Effector CD4-positive, alpha-beta T cell (primary cell): ENCODE data around the gene MCRIP1.
"Not testable (repeated sequence)": the region's sequence is repeated elsewhere in the genome, so short reads cannot be mapped to it uniquely, and the experiment has no call there.

Source experiments
- DNase-seq: peaks from one replicate; pipeline ENCODE4 v3.0.0-alpha.2; 2020

The MCRIP1 gene

DNA sequence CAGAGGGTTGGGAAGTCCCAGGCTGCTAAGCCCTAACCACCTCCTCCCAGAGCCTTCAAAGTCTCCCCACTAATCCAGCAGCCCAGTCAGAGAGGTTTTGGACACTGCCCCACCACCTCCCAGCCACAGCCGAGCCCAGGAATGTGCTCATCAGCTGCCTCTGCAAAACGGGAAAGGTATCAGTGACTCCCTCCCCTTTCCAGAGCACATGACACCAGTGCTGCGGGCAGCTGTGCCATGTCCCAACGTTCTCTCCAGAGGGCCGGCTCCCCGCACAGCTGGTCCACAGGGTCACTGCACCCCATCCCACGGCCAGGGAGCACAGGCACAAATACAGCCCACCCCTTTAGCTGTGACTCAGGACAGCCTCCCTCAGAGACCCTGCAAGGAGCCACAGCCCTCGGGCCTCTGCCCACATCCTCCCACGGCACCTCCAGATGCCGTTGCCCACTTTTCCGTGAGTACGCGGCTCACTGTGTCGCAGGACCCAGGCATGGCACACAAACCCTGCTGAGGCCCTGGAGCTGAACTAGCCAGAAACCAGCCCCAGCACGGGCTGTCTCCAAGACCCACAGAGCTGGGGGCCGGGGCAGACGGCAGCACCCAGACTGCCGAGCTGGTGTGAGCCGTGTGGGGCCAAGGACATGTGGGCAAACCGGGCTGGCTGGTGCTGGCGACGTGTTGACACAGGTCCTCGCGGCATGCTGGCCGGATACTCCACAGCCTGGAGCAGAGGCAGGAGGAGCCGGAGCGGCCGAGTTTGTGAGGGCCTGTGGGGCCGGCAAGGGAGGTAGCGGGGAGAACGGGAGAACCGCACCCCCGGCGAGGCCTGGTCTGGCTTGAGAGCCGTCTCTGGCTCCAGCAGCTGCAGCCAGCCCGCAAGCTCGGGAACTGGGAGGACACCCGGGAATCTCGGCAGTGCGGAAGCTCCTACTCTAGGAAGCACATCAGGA, 8.0 kb upstream of the MCRIP1 start:
- no peak for DNase-seq

DNA sequence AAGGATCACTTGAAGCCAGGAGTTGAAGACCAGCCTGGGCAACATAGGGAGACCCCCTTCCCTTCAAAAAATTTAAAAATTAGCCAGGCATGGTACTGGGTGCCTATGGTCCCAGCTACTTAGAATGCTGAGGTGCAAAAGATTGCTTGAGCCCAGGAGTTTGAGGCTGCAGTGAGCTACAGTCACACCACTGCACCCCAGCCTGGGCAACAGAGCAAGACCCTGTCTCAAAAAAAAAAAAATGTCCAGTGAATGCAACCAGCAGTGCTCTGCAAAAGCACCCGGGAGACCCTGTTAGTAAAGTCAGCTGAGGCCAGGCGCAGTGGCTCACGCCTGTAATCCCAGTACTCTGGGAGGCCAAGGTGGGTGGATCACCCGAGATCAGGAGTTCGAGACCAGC, 7.0 kb upstream of the MCRIP1 start:
- not testable (repeated sequence) for DNase-seq

DNA sequence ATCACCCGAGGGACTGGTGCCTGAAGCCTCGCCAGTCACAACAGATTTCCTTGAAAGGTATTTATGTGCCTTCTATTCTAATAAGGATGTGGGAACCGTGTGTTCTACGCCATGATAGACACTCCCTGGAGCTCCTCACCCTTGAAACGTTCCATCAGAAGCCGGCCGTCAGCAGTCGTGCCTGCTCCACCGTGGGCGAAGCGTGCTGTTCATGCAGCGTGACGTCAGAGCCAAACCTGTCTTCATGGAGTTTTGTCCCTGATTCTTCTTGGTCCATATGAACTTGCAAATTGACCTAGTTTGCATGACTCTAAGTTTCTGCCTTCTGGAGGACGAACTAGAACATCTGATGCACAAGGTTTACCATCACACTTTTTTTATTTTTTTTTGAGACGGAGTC, 6.2 kb upstream of the MCRIP1 start:
- no peak for DNase-seq

DNA sequence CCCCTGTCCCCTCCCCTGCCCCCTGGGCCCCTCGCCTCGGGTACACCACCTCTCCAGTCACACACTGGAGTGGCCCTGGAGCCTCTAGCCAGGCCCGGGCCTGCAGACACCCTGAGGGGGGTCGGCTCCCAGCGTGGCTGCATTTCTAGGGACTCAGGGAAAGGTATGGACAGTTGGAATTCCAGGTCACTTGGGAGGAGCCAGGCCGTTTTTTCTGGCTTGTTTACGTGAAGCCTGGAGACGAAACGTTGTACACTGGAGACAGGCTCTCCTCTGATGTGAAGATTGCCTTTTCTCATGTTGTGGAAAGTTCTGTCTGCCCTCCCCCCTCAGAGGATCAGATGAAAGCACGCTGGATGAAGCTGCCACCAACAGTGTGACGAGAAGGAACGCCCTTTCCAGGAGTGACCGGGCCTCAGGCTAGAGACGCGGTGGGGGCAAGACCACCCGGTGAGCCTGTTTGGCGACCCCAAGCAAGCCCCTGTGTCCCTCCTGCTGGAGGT, 5.7 kb upstream of the MCRIP1 start:
- DNase-seq = no peak

DNA sequence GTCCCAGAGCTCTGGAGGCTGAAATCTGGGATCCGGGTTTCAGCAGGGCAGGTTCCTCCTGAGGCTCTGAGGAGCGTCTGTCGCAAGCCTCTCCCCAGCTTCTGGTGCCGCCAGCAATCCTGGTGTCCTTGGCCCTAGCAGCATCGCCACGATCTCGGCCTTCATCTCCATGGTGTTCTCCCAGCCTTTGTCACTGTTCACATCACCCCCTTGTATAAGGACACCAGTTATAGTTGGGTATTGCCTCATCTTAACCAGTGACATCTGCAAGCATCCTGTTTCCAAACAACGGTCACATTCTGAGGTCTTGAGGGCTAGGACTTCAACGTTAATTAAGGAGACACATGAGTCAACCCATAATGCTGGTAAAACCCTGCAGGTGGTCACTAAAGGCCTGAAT, 4.5 kb upstream of the MCRIP1 start:
- DNase-seq = no peak

DNA sequence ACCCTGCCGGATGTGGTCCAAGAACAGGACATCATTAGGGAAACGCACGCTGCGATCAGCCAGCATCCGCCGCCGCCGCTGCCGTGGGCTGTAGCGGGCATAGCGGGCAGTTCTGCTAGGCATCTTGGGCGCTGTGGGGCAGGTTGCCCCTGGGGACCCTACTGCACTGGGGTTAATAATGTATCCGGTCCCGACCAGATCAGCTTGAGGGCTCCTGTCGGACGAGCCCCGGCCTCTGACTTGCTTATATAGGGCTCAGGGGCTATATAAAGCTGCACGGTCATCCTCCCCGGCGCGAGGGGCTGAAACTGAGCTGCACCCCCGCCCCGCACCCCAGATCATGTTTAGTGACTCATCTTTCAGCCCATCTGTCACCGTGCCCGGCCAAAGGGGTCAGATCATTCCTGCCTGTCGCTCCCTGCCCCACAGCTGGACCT, 1.8 kb upstream of the MCRIP1 start, which contains the start of gene PPP1R27:
Gene PPP1R27 (minus strand): TSS at position 220 of the 437 bp plus-strand sequence. CDS start 97 bp downstream, at position 123.
- no peak for DNase-seq

DNA sequence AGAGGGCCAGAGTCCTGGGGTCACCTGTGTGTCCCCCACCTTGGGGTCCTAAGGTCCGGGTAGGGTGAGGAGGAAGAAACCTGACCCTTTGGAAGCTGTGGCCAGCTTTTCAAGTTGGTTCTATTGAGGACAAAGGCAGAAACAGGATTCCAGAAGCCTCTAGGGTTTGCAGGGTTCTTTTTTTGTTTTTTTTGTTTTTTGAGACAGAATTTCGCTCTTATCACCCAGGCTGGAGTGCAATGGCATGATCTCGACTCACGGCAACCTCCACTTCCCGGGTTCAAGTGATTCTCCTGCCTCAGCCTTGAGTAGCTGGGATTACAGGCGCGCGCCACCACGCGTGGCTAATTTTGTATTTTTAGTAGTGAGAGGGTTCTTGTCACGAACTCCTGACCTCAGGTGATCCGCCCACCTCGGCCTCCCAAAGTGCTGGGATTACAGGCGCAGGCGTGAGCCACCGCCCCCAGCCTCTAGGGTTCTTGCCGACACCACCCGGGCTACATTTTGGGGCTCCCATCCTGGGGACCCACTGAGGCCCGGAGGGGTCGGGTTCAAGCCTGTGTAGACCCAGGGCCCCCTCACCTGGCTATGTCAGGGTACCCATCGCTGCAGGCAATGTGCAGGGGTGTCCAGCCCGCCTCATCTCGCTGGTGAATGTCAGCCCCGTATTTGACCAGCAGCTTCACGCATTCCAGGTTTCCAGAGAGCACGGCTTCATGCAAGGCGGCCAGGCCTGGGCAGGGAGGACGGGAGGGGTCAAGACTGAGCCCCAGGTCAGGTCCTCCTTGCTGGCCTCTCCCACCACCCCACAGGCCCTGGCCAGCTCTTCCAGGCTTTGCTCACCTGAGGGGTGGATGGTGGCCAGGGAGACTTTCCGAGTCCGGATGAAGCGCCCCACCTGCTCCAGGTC, 1.1 kb upstream of the MCRIP1 start:
- no peak for DNase-seq

DNA sequence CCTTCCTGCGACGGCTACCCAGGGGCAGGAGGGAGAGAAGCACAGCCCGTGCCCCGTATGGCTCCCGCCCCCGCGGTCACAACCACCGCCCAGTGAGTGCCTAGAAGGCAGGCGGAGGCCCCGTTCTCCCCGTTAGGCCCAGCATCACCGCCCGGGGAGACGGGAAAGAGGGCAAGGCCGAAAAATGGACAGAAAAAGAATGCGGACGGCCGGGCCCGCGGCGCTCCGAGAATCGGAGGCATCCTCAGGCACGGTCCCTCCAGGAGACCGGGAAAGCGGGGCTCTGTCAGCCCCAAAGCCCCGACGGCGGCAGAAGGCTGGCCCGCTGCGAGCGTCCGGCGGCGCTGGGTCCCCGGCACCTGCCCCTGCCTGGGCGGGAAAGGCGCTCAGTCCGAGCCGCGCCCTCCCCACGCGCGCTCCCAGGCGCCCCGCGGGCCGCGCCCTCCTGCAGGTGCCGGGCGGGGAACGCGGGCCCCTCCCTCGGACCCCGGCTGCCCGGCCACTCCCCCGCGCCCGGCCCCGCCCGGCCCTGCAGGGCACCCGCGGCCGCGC, 407 bp downstream of the MCRIP1 start:
- no peak for DNase-seq

DNA sequence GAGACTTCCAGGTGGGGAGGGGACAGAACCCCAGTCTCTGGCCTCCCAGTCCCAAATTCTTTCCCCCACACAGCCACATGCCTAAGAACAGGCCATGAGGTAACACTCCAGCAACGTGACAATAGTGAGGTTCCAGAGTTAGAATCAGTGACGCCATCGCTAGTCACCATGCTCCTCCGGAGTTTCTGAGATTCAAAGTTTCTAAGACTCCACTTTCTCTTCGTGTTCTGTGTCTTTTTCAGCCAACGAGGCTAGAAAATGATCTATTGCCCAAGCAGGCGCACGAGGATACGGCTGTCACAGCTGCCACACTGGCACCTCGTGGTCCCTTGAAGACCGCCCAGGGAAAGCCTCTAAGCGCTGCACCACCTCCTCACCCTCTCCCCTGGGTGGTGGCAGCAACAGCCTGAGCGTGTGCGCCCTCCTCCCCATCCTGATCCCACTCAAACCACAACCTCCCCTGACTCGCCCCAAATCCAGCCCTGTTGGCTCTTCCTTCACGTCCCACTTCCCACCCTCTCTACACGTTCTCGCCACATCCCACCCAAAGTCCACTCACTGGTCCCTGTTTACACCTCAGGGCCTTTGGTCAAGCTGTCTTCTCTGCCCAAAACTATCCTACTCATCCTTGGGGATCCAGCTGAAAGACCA, 1.0 kb downstream of the MCRIP1 start:
- peak; percentile 26 for DNase-seq

DNA sequence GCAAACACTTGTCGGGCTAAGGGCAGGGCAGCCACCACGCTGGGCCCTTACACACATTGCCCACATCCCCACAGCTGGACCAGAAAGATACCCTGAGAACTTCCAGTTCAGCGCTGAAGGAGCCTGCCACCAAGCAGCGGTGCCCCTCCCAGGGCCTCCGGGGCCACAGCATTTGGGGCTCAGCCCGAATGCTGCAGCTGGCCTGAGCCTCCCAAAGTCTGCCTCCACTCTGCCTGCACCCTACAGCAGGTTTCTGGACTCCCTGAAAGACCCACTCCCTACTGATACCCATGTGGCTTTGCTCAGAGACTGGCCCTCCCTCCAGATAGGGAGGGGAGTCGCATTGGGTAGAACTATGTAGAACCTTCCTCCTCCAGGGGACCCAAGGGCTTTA, 1.5 kb downstream of the MCRIP1 start:
- DNase-seq = no peak

DNA sequence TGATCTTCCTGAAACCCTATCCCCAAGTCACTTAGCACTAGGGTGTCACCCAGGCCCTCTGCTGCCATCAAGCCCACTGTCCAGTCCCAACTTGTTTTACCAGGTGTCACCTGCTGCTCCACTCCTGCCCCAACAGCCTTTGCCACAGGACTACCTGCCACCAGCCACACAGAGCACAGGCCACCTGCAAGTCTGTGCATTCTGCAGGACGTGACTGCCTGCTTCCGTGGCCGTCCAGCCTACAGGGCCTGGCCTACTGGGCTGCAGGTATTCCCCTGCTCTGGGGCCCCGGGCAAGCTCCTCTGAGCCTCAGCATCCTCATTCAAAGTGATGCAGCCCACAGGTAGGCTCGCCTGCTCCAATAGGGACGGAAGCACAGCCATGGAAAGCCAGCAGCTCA, 3.2 kb downstream of the MCRIP1 start:
- DNase-seq = no peak

DNA sequence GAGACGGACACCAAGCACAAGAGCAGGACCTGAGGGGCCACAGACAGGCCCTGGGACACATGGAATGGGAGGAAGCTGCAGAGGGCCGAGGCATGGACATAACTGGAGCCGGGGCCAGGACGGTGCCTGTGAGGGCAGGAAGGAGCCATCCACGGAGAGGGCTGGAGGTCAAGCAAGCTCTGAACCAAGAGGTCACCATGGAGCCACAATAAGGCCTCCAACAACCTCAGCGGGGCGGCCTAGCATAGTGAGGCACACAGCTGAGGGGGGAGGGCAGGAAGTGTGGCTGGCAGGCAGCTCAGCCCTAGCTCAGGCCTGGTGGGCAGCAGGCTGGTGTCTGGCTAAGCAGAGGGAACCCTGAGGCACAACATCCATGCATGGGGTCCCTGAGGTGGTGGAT, 4.4 kb downstream of the MCRIP1 start:
- no peak for DNase-seq

DNA sequence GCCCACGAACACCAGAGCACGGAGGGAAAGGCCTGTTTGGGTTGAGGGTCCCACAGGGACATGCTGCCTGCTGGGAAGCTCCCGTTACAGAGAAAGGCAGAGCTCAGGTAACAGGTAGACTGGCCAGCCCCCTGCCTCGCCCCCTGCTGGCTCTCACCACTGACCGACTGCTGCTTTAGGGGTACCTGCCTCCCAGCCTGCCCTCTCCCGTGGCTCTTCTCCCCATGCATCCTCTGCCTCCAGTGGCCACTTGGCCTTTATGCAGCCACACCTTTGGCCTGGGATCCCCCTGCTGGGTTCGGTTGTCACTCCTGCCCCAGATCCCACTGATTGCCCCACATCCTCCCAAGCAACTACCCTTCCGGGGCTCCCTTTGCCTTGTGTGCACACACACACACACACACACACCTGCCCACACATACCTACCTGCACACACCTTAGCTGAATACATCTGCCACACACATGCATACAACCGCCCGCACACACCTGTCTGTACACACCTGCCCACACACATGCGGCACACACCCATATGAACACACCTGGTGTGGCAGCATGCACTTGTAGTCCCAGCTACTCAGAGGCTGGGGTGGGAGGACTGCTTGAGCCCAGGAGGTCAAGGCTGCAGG, 7.1 kb downstream of the MCRIP1 start:
- no peak for DNase-seq

DNA sequence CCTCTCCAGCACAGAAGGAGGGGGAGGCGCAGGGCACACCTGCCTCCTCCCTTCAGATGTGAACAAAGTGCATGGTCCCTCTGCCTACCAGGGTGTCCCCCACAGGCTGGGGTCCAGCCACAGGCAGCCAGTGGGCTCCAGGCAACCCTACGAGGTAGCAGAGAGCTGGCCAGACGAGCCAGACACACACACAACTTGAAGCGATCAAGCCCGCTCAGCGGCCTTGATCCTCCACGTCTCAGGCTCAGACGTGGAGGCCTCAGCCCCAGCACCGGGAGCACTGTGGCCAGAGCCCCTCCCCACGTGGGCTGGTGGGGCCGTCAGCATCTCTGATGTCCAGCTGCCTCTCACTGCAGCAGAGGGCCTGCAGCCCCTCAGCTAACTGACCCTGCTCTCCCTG, 8.5 kb downstream of the MCRIP1 start:
- DNase-seq = no peak

DNA sequence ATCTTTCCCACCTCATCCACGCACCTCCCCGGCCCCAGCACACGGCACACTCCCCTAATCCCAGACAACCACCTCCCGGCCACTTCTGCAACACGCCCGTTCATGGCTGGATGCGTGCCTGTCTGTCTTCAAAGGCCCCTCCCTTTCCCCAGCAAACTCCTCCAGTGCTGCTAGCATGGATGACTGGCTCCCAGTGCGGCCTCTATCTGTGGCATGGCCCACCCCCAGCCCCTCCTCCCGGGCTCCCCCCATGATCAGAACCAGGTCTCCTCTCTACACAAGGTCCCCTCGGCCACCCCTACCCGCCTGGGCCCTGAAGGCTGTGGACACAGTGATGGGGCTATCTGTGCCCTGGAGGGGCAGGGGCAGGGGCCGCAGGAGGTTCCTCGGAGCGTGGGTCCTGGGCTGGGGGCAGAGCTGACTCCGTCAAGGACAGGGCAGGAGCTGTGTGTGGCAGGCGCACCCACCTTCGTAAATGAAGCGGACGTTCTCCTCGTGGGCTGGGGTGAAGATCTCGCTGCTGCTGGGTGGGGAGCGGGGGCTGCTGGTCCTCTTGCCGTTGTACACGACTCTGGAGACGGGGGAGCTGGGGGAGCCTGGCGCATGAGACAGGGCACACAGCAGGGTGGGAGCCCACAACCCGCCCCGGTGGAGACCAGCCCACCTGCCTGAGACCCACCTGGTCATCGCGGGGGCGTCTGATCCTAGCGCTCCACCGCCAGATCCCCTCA, 9.1 kb downstream of the MCRIP1 start:
- no peak for DNase-seq

DNA sequence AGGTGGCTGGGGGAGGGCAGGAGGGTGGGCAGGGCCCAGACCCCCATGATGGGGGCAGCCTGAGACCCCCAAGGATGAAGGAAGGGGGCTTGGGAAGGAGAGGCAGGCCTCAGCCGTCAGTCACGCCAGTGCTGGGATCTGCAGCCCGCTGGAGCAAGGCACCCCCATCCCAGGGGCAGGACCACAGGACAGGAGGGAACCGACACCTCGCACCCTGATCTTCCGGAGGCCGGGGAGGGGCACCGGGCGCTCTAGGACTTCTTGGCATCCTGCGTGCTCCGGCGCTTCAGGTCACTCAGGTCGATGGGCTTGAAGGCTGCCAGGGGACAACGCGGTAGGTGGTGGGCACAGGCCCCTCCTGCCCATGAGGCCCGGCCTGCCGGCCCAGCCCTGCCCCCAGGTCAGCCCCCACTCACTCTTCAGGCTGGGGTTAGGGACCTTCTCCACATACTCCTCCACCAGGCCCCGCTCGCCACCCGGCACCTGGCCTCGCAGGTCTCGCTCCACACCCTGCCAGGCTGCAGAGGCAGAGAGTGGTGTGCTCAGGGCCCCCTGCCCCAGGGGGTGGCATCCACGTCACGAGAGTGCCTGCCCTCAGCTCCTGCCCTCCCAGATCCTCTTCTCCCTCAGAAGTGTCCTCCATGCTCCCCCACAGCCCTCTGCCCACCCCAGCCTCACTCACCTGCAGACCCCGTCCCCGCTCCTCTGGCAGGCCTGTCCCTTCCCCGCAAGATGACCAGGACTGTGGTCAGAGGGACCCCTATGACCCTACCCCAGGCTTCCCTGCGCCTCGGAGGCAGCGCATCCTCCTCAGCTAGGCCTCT, 9.9 kb downstream of the MCRIP1 start:
- DNase-seq = no peak

DNA sequence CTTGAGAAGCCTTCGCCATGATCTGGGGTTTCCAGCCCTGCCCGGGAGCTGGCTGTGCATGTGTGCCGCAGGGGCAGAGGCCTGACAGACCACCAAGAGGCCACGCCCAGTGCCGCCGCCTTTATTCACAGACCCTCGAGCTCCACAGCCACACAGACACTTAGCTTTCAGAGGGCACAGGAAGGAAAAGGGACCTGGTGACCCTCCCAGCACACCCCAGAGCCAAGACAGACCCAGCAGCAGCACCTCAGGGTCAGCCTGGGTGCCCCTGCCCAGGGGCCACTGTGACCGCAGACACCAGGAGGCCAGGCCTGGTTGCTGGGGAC, 10.8 kb downstream of the MCRIP1 start:
- no peak for DNase-seq

DNA sequence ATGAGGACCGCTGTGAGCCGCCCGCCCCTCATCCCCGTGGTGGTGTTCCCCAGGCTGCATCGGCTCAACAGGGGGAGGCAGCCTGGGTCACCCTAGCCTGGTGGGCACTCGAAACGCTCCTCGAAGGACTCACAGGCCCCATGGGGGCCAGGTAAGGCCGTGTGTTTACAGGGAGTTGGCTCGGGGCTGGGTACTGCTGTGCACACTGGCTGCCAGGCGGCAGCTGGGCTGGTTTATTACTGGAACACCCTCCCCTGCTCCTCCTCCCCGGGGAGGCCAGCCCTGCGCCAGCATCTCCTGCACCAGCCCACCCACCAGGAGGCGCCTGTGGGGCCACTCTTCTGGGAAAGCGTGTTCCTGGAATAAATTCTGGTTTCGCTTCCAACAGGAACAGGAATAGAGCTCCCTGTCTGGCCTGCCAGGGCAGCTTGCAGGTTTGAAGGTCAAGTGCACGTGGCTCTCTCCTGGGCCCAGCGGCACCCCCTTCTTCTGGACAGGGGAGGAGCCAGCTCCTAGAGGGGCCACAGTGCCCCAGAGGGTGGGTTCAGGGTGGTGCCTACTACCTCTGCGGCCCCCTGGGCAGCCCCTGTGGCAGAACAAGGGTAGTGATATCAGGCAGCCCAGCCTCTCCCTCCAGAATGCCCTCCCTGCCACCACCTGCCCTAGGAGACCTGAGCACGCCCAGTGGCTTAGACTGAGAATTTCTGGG, 11.3 kb downstream of the MCRIP1 start:
- no peak for DNase-seq

DNA sequence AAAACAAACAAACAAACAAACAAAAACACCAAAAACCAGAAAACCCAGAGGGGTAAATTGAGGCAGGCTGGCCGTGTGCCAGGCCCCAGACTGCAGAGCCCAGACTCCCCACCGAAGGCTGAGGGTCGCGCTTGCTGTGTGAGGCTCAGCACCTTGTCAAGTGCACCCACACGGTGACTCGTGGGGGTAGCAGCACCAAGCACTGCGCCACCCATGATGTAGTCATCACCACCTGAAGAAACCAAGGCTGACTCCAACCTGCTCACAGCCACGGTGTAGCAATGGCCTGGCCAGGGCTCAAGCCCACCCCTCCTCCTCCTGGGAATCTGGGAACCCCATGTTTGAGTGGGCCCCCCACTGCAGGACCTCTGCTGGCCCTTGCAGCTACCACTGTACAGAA, 11.9 kb downstream of the MCRIP1 start:
- no peak for DNase-seq

DNA sequence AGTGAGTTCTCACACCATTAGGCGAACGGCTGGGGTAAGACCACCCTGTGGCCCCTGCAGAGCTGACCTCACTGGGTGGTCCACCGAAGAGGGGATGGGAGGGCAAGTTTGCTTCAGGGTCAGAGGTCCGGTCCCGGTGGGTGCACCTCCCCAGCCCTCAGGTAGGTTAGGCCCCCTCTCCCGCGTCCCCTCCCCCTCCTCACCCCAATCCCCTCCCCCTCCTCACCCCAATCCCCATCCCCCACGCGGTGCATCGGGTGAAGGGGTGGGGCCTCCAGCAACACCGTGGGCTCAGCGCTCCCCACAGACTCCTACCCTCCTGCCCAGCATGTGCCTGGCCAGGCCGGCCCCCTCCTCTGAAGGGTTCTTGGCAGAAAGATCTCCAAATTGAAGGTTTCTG, 13.4 kb downstream of the MCRIP1 start:
- no peak for DNase-seq
